OCI-LY3 (cell line): ENCODE results near the gene CHD1L.

Source experiments
- EZH2phosphoT487 ChIP-seq: fragments of 200-600 bp; shearing (Covaris generic); IDR thresholded peaks from 2 replicates; pipeline ENCODE4 v1.6.1; 2018; ENCODE audit warnings: antibody characterized with exemption, mixed run types, low read depth
- TF ChIP-seq, protein P1 (sequence below): fragments of 200-600, 300-600 bp; sonication (generic); IDR thresholded peaks from 2 replicates; pipeline ENCODE4 v1.5.1; 2014; ENCODE audit warnings: antibody characterized with exemption, low read length, low read depth

DNA sequence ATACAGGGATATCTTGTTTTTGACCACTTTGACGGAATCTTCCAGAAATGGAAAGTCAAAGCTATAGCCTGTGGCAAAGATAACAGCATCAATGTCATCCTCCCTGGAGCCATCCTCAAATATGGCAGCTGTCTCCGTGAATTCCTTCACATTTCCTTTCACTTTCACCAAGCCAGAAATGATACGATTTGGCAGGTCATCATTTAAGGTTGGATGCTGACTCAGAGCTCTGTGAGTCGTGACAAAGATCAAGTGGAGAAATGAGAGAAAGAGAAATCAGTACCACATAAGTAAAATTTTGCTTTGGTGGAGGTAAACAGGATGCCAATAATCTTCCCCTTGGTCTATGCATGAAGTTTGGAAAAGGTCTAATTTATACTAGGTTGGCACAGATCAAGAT lies 41.2 kb upstream of the CHD1L start:
- TF ChIP-seq, protein P1, sequence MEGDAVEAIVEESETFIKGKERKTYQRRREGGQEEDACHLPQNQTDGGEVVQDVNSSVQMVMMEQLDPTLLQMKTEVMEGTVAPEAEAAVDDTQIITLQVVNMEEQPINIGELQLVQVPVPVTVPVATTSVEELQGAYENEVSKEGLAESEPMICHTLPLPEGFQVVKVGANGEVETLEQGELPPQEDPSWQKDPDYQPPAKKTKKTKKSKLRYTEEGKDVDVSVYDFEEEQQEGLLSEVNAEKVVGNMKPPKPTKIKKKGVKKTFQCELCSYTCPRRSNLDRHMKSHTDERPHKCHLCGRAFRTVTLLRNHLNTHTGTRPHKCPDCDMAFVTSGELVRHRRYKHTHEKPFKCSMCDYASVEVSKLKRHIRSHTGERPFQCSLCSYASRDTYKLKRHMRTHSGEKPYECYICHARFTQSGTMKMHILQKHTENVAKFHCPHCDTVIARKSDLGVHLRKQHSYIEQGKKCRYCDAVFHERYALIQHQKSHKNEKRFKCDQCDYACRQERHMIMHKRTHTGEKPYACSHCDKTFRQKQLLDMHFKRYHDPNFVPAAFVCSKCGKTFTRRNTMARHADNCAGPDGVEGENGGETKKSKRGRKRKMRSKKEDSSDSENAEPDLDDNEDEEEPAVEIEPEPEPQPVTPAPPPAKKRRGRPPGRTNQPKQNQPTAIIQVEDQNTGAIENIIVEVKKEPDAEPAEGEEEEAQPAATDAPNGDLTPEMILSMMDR: no peak
- TF ChIP-seq EZH2phosphoT487: no peak
